NCI-H524 treated with DMSO at 0.1 percent for 48 hours (cell line): Measurements from ENCODE around the gene KATNB1.

ENCODE experiments used
- DNase-seq: peaks from one replicate; lab custom pipeline; 2025; lab: John Stamatoyannopoulos, UW

The KATNB1 gene

GRCh38 chr16:57735755-57736418 lies at the start of gene KATNB1:
Gene KATNB1, plus strand, starts transcription at chr16:57735770. Its CDS starts 1,474 bp downstream, at chr16:57737244.
- no peak for DNase-seq

GRCh38 chr16:57686577-57686976 lies 49.0 kb upstream of the KATNB1 start:
- DNase-seq: no peak

GRCh38 chr16:57687363-57687929 lies 48.1 kb upstream of the KATNB1 start:
- DNase-seq: no peak

GRCh38 chr16:57688487-57688986 lies 47.0 kb upstream of the KATNB1 start:
- no peak for DNase-seq

GRCh38 chr16:57688987-57689761 lies 46.4 kb upstream of the KATNB1 start:
- DNase-seq: no peak

- no peak for DNase-seq
Measured at GRCh38 chr16:57689762-57690558, 45.6 kb upstream of the KATNB1 start.

- no peak for DNase-seq
Measured at GRCh38 chr16:57690782-57691471, 44.6 kb upstream of the KATNB1 start.

- no peak for DNase-seq
Measured at GRCh38 chr16:57692636-57693035, 42.9 kb upstream of the KATNB1 start.

- no peak for DNase-seq
Measured at GRCh38 chr16:57693550-57693949, 42.0 kb upstream of the KATNB1 start.

GRCh38 chr16:57694231-57694724 lies 41.3 kb upstream of the KATNB1 start:
- no peak for DNase-seq

GRCh38 chr16:57694725-57695679 lies 40.6 kb upstream of the KATNB1 start, which contains the start of gene DRC7:
Gene DRC7, plus strand, starts transcription at chr16:57694806. Its CDS starts 3,144 bp downstream, at chr16:57697950.
- peak; percentile 20 for DNase-seq

- no peak for DNase-seq
Measured at GRCh38 chr16:57695680-57696069, 39.9 kb upstream of the KATNB1 start.

GRCh38 chr16:57696240-57696639 lies 39.3 kb upstream of the KATNB1 start:
- DNase-seq: no peak

- DNase-seq: no peak
Measured at GRCh38 chr16:57697896-57698537, 37.6 kb upstream of the KATNB1 start.

- no peak for DNase-seq
Measured at GRCh38 chr16:57698812-57699405, 36.7 kb upstream of the KATNB1 start.

- no peak for DNase-seq
Measured at GRCh38 chr16:57699481-57699880, 36.1 kb upstream of the KATNB1 start.

- no peak for DNase-seq
Measured at GRCh38 chr16:57699899-57700298, 35.7 kb upstream of the KATNB1 start.

- no peak for DNase-seq
Measured at GRCh38 chr16:57700781-57701551, 34.6 kb upstream of the KATNB1 start.
